Activated B cell treated with CpG ODN at 0.5 μM for 24 hours (primary cell): ENCODE results near the gene CRACR2A. TPM values are rescaled to one million over a fixed set of nuclear protein-coding genes. Genes with fewer than 3 reads are reported as not detected.

ENCODE experiments used
- ATAC-seq: fragments of 200-7000 bp; cut with Tn5 transposase; one replicate; pipeline ENCODE4 v1.10.0; 2021; ENCODE audit warnings: low read depth, mild to moderate bottlenecking, moderate library complexity
- CTCF ChIA-PET: fragments of 350-600 bp; sonication (Branson Sonifier 250); formaldehyde crosslinking; loops from one replicate; lab custom pipeline; 2021; ENCODE audit warnings: antibody characterized with exemption; lab: Charles Lee
- POLR2A ChIA-PET: fragments of 350-600 bp; sonication (Branson Sonifier 250); formaldehyde crosslinking; loops from one replicate; lab custom pipeline; 2021; ENCODE audit warnings: antibody characterized with exemption; lab: Charles Lee
- DNase-seq: peaks from one replicate; pipeline ENCODE4 v3.0.0; 2022
- H3K27ac Mint-ChIP-seq: one replicate; pipeline ENCODE4 v1.8.0; 2020; ENCODE audit warnings: mixed read lengths
- H3K27me3 Mint-ChIP-seq: one replicate; pipeline ENCODE4 v1.8.0; 2021; ENCODE audit warnings: mixed read lengths
- H3K36me3 Mint-ChIP-seq: one replicate; pipeline ENCODE4 v1.8.0; 2021; ENCODE audit warnings: low read depth, mixed read lengths
- H3K4me1 Mint-ChIP-seq: one replicate; pipeline ENCODE4 v1.8.0; 2021; ENCODE audit warnings: mixed read lengths
- H3K4me3 Mint-ChIP-seq: one replicate; pipeline ENCODE4 v1.8.0; 2020; ENCODE audit warnings: mild to moderate bottlenecking, mixed read lengths
- H3K9me3 Mint-ChIP-seq: one replicate; pipeline ENCODE4 v1.8.0; 2020; ENCODE audit warnings: mixed read lengths
- intact Hi-C: fragments of 100-400 bp; cut with micrococcal nuclease; formaldehyde crosslinking; loops from one replicate; pipeline ENCODE4 v1.15.1; 2024
- total RNA-seq: library from RNA; stranded (reverse); gene quantifications from 2 replicates; pipeline ENCODE4 v1.2.3, GENCODE V29; 2022
- TF ChIP-seq, protein P1 (sequence below): fragments of 200-600 bp; IDR thresholded peaks from one replicate; pipeline ENCODE4 v1.8.0; 2022; ENCODE audit warnings: antibody characterized with exemption, mild to moderate bottlenecking

CRACR2A gene
- total RNA-seq, 1 donor from 2014 or later = 25.8 TPM

DNA sequence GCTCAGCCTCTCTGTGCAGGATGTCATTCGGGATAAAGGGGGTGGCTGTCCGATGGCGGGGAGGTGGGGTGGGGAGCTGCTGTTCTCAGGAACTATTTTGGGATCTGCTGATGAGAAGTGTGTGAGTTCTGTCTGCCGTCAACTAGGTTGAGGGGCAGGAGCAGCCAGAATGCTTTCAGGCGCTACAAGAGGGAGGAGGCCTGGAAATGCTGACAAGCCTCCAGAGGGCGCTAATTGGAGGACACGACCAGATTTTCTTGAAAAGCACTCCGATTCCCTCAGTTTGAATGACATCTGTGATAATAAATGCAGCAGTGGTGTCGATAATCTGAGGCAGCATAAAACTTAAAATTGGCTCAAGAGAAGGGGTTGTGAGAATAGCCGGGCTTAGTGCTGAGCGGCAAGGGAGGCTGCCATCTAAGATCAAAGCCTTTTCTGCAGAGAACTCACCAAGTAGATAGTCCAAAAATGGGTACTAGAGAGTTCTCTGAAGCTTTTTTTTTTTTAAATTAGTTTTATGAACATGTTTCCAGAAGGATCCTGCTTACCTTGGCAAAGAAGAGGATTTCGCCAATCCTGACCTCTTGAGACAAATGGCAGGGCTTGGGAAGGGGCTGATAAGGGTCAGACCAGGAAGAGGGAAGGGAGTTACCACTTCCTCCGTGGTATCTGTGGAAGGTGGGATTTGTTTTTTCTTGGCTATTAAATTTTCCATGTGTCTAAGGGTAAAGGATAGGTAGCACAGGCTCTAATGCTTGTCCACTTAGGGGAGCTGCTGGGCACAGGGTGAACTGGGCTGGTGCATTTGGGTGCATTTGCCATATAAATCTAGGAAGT lies 94.4 kb downstream of the CRACR2A start:
- no peak overlapping the region for H3K4me3 Mint-ChIP-seq
- no peak overlapping the region for H3K27ac Mint-ChIP-seq
- H3K9me3 Mint-ChIP-seq = no peaks in the 10 kb centered on the region
- peaks cover 82% of the 10 kb centered on the region for H3K36me3 Mint-ChIP-seq
- POLR2A ChIA-PET = no interaction called here
- DNase-seq (no peak), ATAC-seq (no peak)
- TF ChIP-seq, protein P1, sequence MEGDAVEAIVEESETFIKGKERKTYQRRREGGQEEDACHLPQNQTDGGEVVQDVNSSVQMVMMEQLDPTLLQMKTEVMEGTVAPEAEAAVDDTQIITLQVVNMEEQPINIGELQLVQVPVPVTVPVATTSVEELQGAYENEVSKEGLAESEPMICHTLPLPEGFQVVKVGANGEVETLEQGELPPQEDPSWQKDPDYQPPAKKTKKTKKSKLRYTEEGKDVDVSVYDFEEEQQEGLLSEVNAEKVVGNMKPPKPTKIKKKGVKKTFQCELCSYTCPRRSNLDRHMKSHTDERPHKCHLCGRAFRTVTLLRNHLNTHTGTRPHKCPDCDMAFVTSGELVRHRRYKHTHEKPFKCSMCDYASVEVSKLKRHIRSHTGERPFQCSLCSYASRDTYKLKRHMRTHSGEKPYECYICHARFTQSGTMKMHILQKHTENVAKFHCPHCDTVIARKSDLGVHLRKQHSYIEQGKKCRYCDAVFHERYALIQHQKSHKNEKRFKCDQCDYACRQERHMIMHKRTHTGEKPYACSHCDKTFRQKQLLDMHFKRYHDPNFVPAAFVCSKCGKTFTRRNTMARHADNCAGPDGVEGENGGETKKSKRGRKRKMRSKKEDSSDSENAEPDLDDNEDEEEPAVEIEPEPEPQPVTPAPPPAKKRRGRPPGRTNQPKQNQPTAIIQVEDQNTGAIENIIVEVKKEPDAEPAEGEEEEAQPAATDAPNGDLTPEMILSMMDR = no peak
- H3K27me3 Mint-ChIP-seq = no peaks in the 10 kb centered on the region
- H3K4me1 Mint-ChIP-seq = no peaks in the 10 kb centered on the region
- intact Hi-C loops = loop anchor here (1.0 to 5.0 kb wide), 3 partner anchors 119 to 619 kb away; no protein-coding TSS in a partner anchor
- CTCF ChIA-PET = no interaction called here

DNA sequence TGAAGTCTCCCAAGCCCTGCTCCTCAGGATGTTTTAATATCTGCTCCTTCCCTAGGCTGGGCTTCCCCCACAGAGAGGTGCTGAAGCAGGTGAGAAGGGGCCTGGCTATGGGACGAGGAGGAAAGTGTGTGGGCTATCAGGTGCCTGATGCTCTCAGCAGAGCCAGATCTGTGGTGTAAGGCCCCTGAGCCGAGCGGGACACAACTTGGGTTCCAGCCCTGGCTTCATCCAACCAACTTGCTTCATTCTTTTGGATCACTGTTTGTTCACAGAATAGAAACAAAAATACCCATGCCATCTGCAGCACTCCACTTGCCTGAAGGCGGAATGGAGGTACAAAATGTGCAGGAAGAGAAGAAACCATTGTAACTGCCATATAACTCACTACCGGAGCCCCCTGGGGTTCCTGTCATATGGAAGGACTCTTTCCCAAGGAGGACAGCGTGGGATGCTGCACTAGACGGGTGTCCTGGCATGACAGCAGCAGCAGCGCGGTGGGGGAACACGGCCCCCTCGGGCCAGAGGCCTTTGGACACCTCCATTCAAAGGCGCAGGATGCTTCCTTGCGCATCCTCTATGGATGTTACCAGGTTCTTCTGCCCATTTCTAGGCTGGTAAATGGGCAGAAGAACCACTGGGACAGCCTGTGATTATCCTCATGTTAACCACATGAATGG lies 95.8 kb downstream of the CRACR2A start:
- Mint-ChIP-seq H3K4me1 (no peaks in the 10 kb centered on the region), H3K4me3 (no peak overlapping the region), H3K27me3 (no peaks in the 10 kb centered on the region), H3K9me3 (no peaks in the 10 kb centered on the region), H3K36me3 (peaks cover 86% of the 10 kb centered on the region), H3K27ac (no peak overlapping the region)
- intact Hi-C loops = loop anchor here (5.0 kb wide), 1 partner anchor 620 kb away; no protein-coding TSS in a partner anchor
- CTCF ChIA-PET = no interaction called here
- DNase-seq (no peak), ATAC-seq (no peak)
- POLR2A ChIA-PET = no interaction called here
- TF ChIP-seq, protein P1 = no peak

DNA sequence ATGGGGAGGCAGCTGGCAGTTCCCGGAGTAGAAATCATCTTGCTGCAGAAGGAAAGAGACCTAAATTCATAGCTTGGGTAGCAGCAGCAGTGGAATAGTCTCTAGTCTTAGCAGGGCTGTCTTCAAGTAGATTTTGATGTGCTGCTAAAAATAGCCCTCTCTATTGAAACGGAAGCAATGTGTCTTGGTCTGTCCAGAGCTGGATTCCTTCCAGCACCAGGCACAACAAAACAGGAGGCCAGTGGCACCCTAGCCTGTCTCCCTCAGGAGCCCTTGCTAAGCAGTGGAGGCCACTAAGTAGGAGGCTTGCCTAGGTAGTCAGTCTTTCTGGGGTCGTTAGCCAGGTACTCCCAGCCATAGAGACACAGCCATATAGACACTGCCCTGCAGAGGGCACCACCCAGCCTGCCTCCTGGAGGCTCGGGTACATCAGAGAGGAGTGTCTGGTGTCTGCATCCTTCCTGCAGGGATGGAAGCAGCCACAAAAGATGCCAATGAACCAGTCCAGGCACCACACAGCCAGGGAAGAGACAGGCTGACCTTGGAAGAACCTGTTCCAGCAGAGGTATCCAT lies 97.5 kb downstream of the CRACR2A start:
- no peak overlapping the region for H3K27ac Mint-ChIP-seq
- no peak for DNase-seq
- H3K4me1 Mint-ChIP-seq = no peaks in the 10 kb centered on the region
- no peaks in the 10 kb centered on the region for H3K27me3 Mint-ChIP-seq
- TF ChIP-seq, protein P1 = no peak
- H3K9me3 Mint-ChIP-seq = no peaks in the 10 kb centered on the region
- ATAC-seq = no peak
- CTCF ChIA-PET = no interaction called here
- H3K36me3 Mint-ChIP-seq = peaks cover 94% of the 10 kb centered on the region
- intact Hi-C loops = loop anchor here (5.0 kb wide), 1 partner anchor 622 kb away; no protein-coding TSS in a partner anchor
- H3K4me3 Mint-ChIP-seq = no peak overlapping the region
- POLR2A ChIA-PET = no interaction called here

DNA sequence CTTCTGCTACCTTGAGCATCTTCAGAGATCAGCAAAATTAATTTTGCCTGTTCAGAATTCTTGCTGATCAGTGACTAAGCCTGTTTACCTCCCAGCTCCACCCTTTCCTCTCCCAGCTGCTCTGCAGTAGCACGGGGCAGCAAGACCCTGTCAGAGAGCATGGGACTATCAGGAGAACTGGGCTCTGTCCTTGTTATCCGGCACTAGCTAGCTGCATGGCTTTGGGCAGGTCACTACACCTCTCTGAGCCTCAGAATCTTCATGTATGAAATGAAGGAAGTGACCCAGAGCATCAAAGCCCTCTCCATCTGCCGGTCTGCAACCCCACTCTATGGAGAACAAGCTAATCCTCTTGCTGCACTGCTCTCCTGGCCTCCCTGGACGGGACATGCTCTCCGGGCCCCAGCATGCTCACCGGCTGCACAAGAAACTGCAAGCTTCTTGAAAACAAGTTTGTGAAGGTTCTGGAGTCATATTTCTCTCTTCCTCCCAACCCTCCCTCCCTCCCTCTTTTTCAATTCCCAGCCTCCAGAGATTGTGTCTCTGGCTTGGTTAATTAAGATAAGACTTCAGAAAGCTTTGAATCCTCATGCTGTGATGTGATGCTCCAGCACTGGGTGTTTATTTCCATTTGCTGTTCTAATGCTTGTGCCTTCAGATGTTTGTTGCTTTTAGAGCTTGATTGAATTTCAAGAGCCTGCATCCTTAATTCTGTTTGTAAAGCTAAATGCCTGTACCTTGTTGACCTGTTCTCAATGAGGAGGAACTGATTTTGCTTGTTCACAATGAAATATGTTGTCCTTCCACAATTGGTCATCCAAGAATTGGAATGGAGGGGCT lies 101.1 kb downstream of the CRACR2A start:
- no peak overlapping the region for H3K27ac Mint-ChIP-seq
- no peaks in the 10 kb centered on the region for H3K27me3 Mint-ChIP-seq
- DNase-seq = no peak
- H3K4me3 Mint-ChIP-seq = no peak overlapping the region
- TF ChIP-seq, protein P1 = no peak
- ChIA-PET POLR2A (no interaction called here), CTCF (no interaction called here)
- intact Hi-C loops = no loop called here
- H3K9me3 Mint-ChIP-seq = no peaks in the 10 kb centered on the region
- peaks cover 13% of the 10 kb centered on the region for H3K4me1 Mint-ChIP-seq
- no peak for ATAC-seq
- peaks cover 85% of the 10 kb centered on the region for H3K36me3 Mint-ChIP-seq
